ENCODE measurements around the gene BMP8B.

BMP8B gene

GRCh38 chr1:39795651-39796050 is 7.0 kb upstream of the BMP8B start:
- Histone ChIP-seq H3K4me3 (ENCODE audit: insufficient read depth, low read length, poor library complexity, severe bottlenecking) (no peak overlapping the region), H3F3A (ENCODE audit: insufficient read depth) (no peaks in the 10 kb centered on the region), H3K27me3 (ENCODE audit: low read length) (no peaks in the 10 kb centered on the region), H3K9me3 (ENCODE audit: insufficient read depth, low read length) (no peaks in the 10 kb centered on the region), H3K36me3 (ENCODE audit: low read length) (no peaks in the 10 kb centered on the region), H3K9me2 (replicated peaks; ENCODE audit: insufficient read depth, low read length) (no peaks in the 10 kb centered on the region), H4K20me1 (ENCODE audit: low read depth, low read length) (no peaks in the 10 kb centered on the region), H3K4me2 (ENCODE audit: low read depth, low read length, poor library complexity, severe bottlenecking) (no peak overlapping the region), H3K9ac (ENCODE audit: low read length) (no peak overlapping the region), H2AFZ (ENCODE audit: low read depth, low read length, severe bottlenecking) (no peak overlapping the region), H3K27ac (ENCODE audit: low read depth, low read length) (no peak overlapping the region), H3K79me2 (ENCODE audit: insufficient read depth, low read length) (no peaks in the 10 kb centered on the region)
- no peak for TF ChIP-seq EZH2phosphoT487 (conservative IDR thresholded peaks at IDR 0.05; ENCODE audit: low read length)

GRCh38 chr1:39791838-39792237 is 3.2 kb upstream of the BMP8B start:
- Histone ChIP-seq H3K4me2 (ENCODE audit: low read depth, low read length, poor library complexity, severe bottlenecking) (no peak overlapping the region), H3K36me3 (ENCODE audit: low read length) (no peaks in the 10 kb centered on the region), H3K27ac (ENCODE audit: low read depth, low read length) (no peak overlapping the region), H3K4me3 (ENCODE audit: insufficient read depth, low read length, poor library complexity, severe bottlenecking) (no peak overlapping the region), H3F3A (ENCODE audit: insufficient read depth) (no peaks in the 10 kb centered on the region), H4K20me1 (ENCODE audit: low read depth, low read length) (no peaks in the 10 kb centered on the region), H3K9me3 (ENCODE audit: insufficient read depth, low read length) (no peaks in the 10 kb centered on the region), H3K27me3 (ENCODE audit: low read length) (no peaks in the 10 kb centered on the region), H3K9me2 (replicated peaks; ENCODE audit: insufficient read depth, low read length) (no peaks in the 10 kb centered on the region), H3K9ac (ENCODE audit: low read length) (no peak overlapping the region), H3K79me2 (ENCODE audit: insufficient read depth, low read length) (no peaks in the 10 kb centered on the region), H2AFZ (ENCODE audit: low read depth, low read length, severe bottlenecking) (no peak overlapping the region)
- TF ChIP-seq CTCF (IDR thresholded peaks at IDR 0.05; ENCODE audit: insufficient read depth, low read length, poor library complexity, severe bottlenecking) = no peak
- no peak for TF ChIP-seq EZH2phosphoT487 (conservative IDR thresholded peaks at IDR 0.05; ENCODE audit: low read length)

- Histone ChIP-seq H3K27me3 (ENCODE audit: low read length) (no peaks in the 10 kb centered on the region), H3K4me3 (ENCODE audit: insufficient read depth, low read length, poor library complexity, severe bottlenecking) (no peak overlapping the region)
These were observed 976 bp upstream of the BMP8B start for GRCh38 chr1:39789571-39790110.

More at GRCh38 chr1:39789571-39790110, 976 bp upstream of the BMP8B start:
- TF ChIP-seq CTCF (IDR thresholded peaks at IDR 0.05; ENCODE audit: insufficient read depth, low read length, poor library complexity, severe bottlenecking) (no peak), EZH2phosphoT487 (conservative IDR thresholded peaks at IDR 0.05; ENCODE audit: low read length) (no peak)
- H2AFZ ChIP-seq (ENCODE audit: low read depth, low read length, severe bottlenecking) = no peak overlapping the region
- no peaks in the 10 kb centered on the region for H4K20me1 ChIP-seq (ENCODE audit: low read depth, low read length)
- H3K27ac ChIP-seq (ENCODE audit: low read depth, low read length) = no peak overlapping the region
- H3K9me2 ChIP-seq (replicated peaks; ENCODE audit: insufficient read depth, low read length) = no peaks in the 10 kb centered on the region
- no peaks in the 10 kb centered on the region for H3K36me3 ChIP-seq (ENCODE audit: low read length)
- H3F3A ChIP-seq (ENCODE audit: insufficient read depth) = no peaks in the 10 kb centered on the region
- H3K9ac ChIP-seq (ENCODE audit: low read length) = no peak overlapping the region
- H3K79me2 ChIP-seq (ENCODE audit: insufficient read depth, low read length) = no peaks in the 10 kb centered on the region
- no peaks in the 10 kb centered on the region for H3K9me3 ChIP-seq (ENCODE audit: insufficient read depth, low read length)
- no peak overlapping the region for H3K4me2 ChIP-seq (ENCODE audit: low read depth, low read length, poor library complexity, severe bottlenecking)

All from SU-DHL-6 (cell line).